OCI-LY7 (cell line): Measurements from ENCODE around the gene PHPT1. TPM values are rescaled to one million over a fixed set of nuclear protein-coding genes. Genes with fewer than 3 reads are reported as not detected.

Experiments
- BruUV-seq: library from RNA; stranded (reverse); fragments of 400-500 nt; replicated peaks from 2 replicates; lab custom pipeline; 2021; lab: Mats Ljungman, UMichigan
- CTCF ChIA-PET: fragments of 300-600 bp; sonication (Branson Sonifier 250); formaldehyde crosslinking; loops from one replicate; lab custom pipeline; 2022; ENCODE audit warnings: antibody characterized with exemption; ENCODE audit not compliant: unreplicated experiment; lab: Charles Lee
- POLR2A ChIA-PET: fragments of 300-600 bp; sonication (Branson Sonifier 250); formaldehyde crosslinking; loops from one replicate; lab custom pipeline; 2022; ENCODE audit warnings: antibody characterized with exemption; lab: Charles Lee
- DNase-seq: peaks from one replicate; pipeline ENCODE4 v3.0.0-alpha.2; 2015; ENCODE audit warnings: low spot score
- H2AFZ ChIP-seq: fragments of 200-600 bp; sonication (generic), shearing (Covaris generic); 2 replicates; pipeline ENCODE4 v1.6.1; 2014; ENCODE audit warnings: mild to moderate bottlenecking, antibody characterized with exemption, low read length, moderate library complexity
- H3K27ac ChIP-seq: fragments of 200-600 bp; sonication (generic); 2 replicates; pipeline ENCODE4 v1.5.1; 2014; ENCODE audit warnings: mixed run types, low read depth, mild to moderate bottlenecking, moderate library complexity, low read length, inconsistent platforms; ENCODE audit not compliant: poor library complexity, severe bottlenecking
- H3K36me3 ChIP-seq: fragments of 200-600 bp; sonication (generic); 2 replicates; pipeline ENCODE4 v1.6.1; 2014; ENCODE audit warnings: mild to moderate bottlenecking, antibody characterized with exemption, low read length, moderate library complexity, mixed read lengths; ENCODE audit not compliant: insufficient read depth
- H3K4me1 ChIP-seq: fragments of 200-600 bp; sonication (generic); 2 replicates; pipeline ENCODE4 v1.5.1; 2014; ENCODE audit warnings: mild to moderate bottlenecking, low read length; ENCODE audit not compliant: insufficient read depth, poor library complexity, severe bottlenecking
- H3K4me2 ChIP-seq: fragments of 200-600 bp; sonication (generic); 2 replicates; pipeline ENCODE4 v1.6.1; 2014; ENCODE audit warnings: mild to moderate bottlenecking, low read length
- H3K4me3 ChIP-seq: fragments of 200-600 bp; sonication (generic); 2 replicates; pipeline ENCODE4 v1.5.1; 2014; ENCODE audit warnings: mild to moderate bottlenecking, low read depth, low read length; ENCODE audit not compliant: poor library complexity, severe bottlenecking
- H3K79me2 ChIP-seq: fragments of 200-600 bp; sonication (generic); 2 replicates; pipeline ENCODE4 v1.6.1; 2016; ENCODE audit warnings: low read depth, mild to moderate bottlenecking, low read length, moderate library complexity, mixed read lengths; ENCODE audit not compliant: insufficient read depth
- H3K9me2 ChIP-seq: fragments of 200-600 bp; sonication (generic); 2 replicates; pipeline ENCODE4 v1.6.1; 2016; ENCODE audit warnings: mild to moderate bottlenecking, low read length, mixed read lengths; ENCODE audit not compliant: insufficient read depth
- H3K9me3 ChIP-seq: fragments of 200-600 bp; sonication (generic); 2 replicates; pipeline ENCODE4 v1.6.1; 2014; ENCODE audit warnings: mild to moderate bottlenecking, mixed run types, low read length, mixed read lengths
- H4K20me1 ChIP-seq: fragments of 200-600 bp; sonication (generic); 2 replicates; pipeline ENCODE4 v1.6.1; 2014; ENCODE audit warnings: mild to moderate bottlenecking, antibody characterized with exemption, low read length, moderate library complexity, mixed read lengths; ENCODE audit not compliant: insufficient read depth
- EZH2phosphoT487 ChIP-seq: fragments of 200-600 bp; sonication (generic); IDR thresholded peaks from 2 replicates; pipeline ENCODE4 v1.6.1; 2018; ENCODE audit warnings: low read depth, borderline replicate concordance, mild to moderate bottlenecking, mixed run types, antibody characterized with exemption, low read length, moderate library complexity, mixed read lengths
- intact Hi-C: fragments of 100-400 bp; cut with micrococcal nuclease; formaldehyde crosslinking; loops from one replicate; pipeline ENCODE4 v1.10.0; 2022; ENCODE audit not compliant: unreplicated experiment
- total RNA-seq, 2 experiments: library from RNA; depleted of rRNA in 1 of 2; stranded (reverse); fragments of >200 nt in 1 of 2; shearing (Covaris generic) in 1 of 2; gene quantifications; 2 replicates each; pipeline ENCODE4 v1.2.3, GENCODE V29; 2014 to 2022
- TF ChIP-seq, protein P1 (sequence below): fragments of 200-600 bp; sonication (generic); conservative IDR thresholded peaks from 2 replicates; pipeline ENCODE4 v1.5.1; 2014; ENCODE audit warnings: mild to moderate bottlenecking, antibody characterized with exemption, low read length, moderate library complexity, mixed read lengths

The PHPT1 gene
- total RNA-seq, 2 experiments from 2014 or later, result 49.9 to 56.9 TPM

- no peaks in the 10 kb centered on the region for H3K79me2 ChIP-seq
- H3K27ac ChIP-seq, result no peak overlapping the region
- no peaks in the 10 kb centered on the region for H3K9me3 ChIP-seq
- H3K4me1 ChIP-seq, result no peaks in the 10 kb centered on the region
- CTCF ChIA-PET, result no interaction called here
- no peaks in the 10 kb centered on the region for H3K36me3 ChIP-seq
- TF ChIP-seq EZH2phosphoT487, result no peak
- TF ChIP-seq, protein P1, sequence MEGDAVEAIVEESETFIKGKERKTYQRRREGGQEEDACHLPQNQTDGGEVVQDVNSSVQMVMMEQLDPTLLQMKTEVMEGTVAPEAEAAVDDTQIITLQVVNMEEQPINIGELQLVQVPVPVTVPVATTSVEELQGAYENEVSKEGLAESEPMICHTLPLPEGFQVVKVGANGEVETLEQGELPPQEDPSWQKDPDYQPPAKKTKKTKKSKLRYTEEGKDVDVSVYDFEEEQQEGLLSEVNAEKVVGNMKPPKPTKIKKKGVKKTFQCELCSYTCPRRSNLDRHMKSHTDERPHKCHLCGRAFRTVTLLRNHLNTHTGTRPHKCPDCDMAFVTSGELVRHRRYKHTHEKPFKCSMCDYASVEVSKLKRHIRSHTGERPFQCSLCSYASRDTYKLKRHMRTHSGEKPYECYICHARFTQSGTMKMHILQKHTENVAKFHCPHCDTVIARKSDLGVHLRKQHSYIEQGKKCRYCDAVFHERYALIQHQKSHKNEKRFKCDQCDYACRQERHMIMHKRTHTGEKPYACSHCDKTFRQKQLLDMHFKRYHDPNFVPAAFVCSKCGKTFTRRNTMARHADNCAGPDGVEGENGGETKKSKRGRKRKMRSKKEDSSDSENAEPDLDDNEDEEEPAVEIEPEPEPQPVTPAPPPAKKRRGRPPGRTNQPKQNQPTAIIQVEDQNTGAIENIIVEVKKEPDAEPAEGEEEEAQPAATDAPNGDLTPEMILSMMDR, result no peak
- H3K4me3 ChIP-seq, result no peak overlapping the region
- DNase-seq, result no peak
- H2AFZ ChIP-seq, result no peak overlapping the region
- POLR2A ChIA-PET, result no interaction called here
- no peaks in the 10 kb centered on the region for H3K9me2 ChIP-seq
- intact Hi-C loops, result no loop called here
- H3K4me2 ChIP-seq, result no peak overlapping the region
- no TSS peak for BruUV-seq
- H4K20me1 ChIP-seq, result no peaks in the 10 kb centered on the region
Observed at GRCh38 chr9:136856079-136856476, 6.9 kb downstream of the PHPT1 start.

DNA sequence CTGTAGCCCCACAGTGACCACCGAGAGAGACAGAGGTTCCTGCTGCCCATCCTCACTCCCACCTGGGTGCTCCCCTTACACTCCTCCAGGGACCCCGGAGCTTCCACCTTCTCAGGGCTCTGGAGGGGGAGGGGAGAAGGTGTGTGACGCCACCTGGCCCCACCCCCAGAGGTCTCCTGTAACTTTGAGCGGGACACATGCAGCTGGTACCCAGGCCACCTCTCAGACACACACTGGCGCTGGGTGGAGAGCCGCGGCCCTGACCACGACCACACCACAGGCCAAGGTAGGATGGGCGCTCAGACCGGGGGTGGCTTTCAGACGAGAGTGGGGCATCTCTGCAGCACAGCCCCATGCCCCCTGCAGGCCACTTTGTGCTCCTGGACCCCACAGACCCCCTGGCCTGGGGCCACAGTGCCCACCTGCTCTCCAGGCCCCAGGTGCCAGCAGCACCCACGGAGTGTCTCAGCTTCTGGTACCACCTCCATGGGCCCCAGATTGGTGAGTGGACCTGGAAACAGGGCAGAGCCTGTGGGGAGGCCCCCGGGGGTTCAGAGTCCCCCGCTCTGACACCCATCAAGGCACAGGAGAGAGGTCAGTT is 7.4 kb downstream of the PHPT1 start:
- BruUV-seq, result no TSS peak
- no peaks in the 10 kb centered on the region for H3K79me2 ChIP-seq
- CTCF ChIA-PET, result no interaction called here
- H3K4me1 ChIP-seq, result no peaks in the 10 kb centered on the region
- no peak overlapping the region for H2AFZ ChIP-seq
- H3K36me3 ChIP-seq, result peaks cover 3% of the 10 kb centered on the region; the same call in 1 of the 2 replicates
- intact Hi-C loops, result no loop called here
- no peak overlapping the region for H3K27ac ChIP-seq
- no peaks in the 10 kb centered on the region for H4K20me1 ChIP-seq
- no peak overlapping the region for H3K4me2 ChIP-seq
- POLR2A ChIA-PET, result no interaction called here
- H3K9me2 ChIP-seq, result no peaks in the 10 kb centered on the region
- H3K4me3 ChIP-seq, result no peak overlapping the region
- no peak for DNase-seq
- TF ChIP-seq, protein P1, result 0 out of 2 replicates have a peak, but pooled peaks have one; percentile 21
- TF ChIP-seq EZH2phosphoT487, result no peak
- H3K9me3 ChIP-seq, result no peaks in the 10 kb centered on the region

- ChIA-PET CTCF (no interaction called here), POLR2A (no interaction called here)
- H3K79me2 ChIP-seq, result no peaks in the 10 kb centered on the region
- no TSS peak for BruUV-seq
- no peak overlapping the region for H3K4me2 ChIP-seq
- no peak for TF ChIP-seq EZH2phosphoT487
- TF ChIP-seq, protein P1, result no peak
- peaks cover 8% of the 10 kb centered on the region; the same call in 1 of the 2 replicates for H3K36me3 ChIP-seq
- no peaks in the 10 kb centered on the region for H3K4me1 ChIP-seq
- no peak overlapping the region for H3K27ac ChIP-seq
- DNase-seq, result no peak
- no peaks in the 10 kb centered on the region for H4K20me1 ChIP-seq
- no peak overlapping the region for H3K4me3 ChIP-seq
- no peak overlapping the region for H2AFZ ChIP-seq
- H3K9me3 ChIP-seq, result no peaks in the 10 kb centered on the region
- H3K9me2 ChIP-seq, result no peaks in the 10 kb centered on the region
- intact Hi-C loops, result no loop called here
Observed at GRCh38 chr9:136857166-136857565, 8.0 kb downstream of the PHPT1 start.
